Osteocyte (in vitro differentiated cells): Measurements from ENCODE around the gene HAPLN2. TPM values are rescaled to one million over a fixed set of nuclear protein-coding genes. Genes with fewer than 3 reads are reported as not detected.

ENCODE experiments used
- DNase-seq: peaks from one replicate; pipeline ENCODE4 v3.0.0; 2021; ENCODE audit warnings: mixed read lengths; ENCODE audit not compliant: unreplicated experiment; ENCODE audit errors: extremely low spot score
- H3K27ac Mint-ChIP-seq: one replicate; pipeline ENCODE4 v1.8.0; 2021; ENCODE audit warnings: mild to moderate bottlenecking, mixed read lengths; ENCODE audit not compliant: unreplicated experiment
- H3K27me3 Mint-ChIP-seq: one replicate; pipeline ENCODE4 v1.8.0; 2021; ENCODE audit warnings: mixed read lengths; ENCODE audit not compliant: unreplicated experiment
- H3K36me3 Mint-ChIP-seq: one replicate; pipeline ENCODE4 v1.8.0; 2021; ENCODE audit warnings: mixed read lengths; ENCODE audit not compliant: unreplicated experiment
- H3K4me1 Mint-ChIP-seq: one replicate; pipeline ENCODE4 v1.8.0; 2021; ENCODE audit warnings: mixed read lengths; ENCODE audit not compliant: unreplicated experiment
- H3K4me3 Mint-ChIP-seq: one replicate; pipeline ENCODE4 v1.8.0; 2021; ENCODE audit warnings: mild to moderate bottlenecking, moderate library complexity, mixed read lengths; ENCODE audit not compliant: unreplicated experiment
- H3K9me3 Mint-ChIP-seq: one replicate; pipeline ENCODE4 v1.8.0; 2021; ENCODE audit warnings: mixed read lengths; ENCODE audit not compliant: unreplicated experiment
- total RNA-seq: library from RNA; stranded (reverse); gene quantifications from 2 replicates; pipeline ENCODE4 v1.2.1, GENCODE V29; 2021
- TF ChIP-seq, protein P1 (sequence below): fragments of 200-600 bp; sonication (generic); IDR thresholded peaks from 2 replicates; pipeline ENCODE4 v1.5.0; 2021; ENCODE audit warnings: antibody characterized with exemption, mild to moderate bottlenecking, moderate library complexity

HAPLN2 gene
- total RNA-seq, 1 donor from 2014 or later, result 0.35 TPM

DNA sequence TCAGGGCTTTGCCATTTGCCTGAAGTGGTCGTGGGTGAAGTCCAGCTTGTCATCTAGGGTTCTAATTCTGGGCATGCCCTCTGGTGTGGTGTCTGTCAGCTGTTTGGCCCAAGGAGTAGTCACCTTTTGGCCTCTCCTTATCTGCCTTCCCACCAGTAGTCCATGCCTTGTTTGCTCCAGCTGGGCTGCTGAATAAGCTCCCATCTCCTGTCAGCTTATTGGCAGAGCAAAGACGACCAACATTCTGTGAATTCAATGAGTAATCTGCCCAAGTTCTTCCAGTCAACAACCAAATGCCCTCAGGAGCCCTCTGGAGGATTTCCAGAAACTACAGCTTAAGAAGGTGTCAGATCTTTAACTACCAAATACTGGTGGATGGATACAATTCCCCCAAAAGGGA lies 29.7 kb downstream of the HAPLN2 start:
- H3K27me3 Mint-ChIP-seq, result peaks cover 74% of the 10 kb centered on the region
- no peaks in the 10 kb centered on the region for H3K9me3 Mint-ChIP-seq

DNA sequence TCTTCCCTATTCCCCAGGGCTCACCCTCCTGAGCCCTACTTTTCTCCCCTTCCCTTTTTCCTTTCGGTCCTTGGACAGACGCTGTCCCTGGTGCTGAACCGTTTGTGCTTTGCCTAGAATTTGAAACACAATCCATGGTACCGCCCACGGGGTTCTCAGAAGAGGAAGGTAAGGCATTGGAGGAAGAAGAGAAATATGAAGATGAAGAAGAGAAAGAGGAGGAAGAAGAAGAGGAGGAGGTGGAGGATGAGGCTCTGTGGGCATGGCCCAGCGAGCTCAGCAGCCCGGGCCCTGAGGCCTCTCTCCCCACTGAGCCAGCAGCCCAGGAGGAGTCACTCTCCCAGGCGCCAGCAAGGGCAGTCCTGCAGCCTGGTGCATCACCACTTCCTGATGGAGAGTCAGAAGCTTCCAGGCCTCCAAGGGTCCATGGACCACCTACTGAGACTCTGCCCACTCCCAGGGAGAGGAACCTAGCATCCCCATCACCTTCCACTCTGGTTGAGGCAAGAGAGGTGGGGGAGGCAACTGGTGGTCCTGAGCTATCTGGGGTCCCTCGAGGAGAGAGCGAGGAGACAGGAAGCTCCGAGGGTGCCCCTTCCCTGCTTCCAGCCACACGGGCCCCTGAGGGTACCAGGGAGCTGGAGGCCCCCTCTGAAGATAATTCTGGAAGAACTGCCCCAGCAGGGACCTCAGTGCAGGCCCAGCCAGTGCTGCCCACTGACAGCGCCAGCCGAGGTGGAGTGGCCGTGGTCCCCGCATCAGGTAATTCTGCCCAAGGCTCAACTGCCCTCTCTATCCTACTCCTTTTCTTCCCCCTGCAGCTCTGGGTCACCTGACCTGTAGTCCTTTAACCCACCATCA lies 33.1 kb downstream of the HAPLN2 start:
- peaks cover 8% of the 10 kb centered on the region for H3K4me1 Mint-ChIP-seq
- H3K27me3 Mint-ChIP-seq, result peaks cover 83% of the 10 kb centered on the region
- no peaks in the 10 kb centered on the region for H3K36me3 Mint-ChIP-seq
- H3K9me3 Mint-ChIP-seq, result no peaks in the 10 kb centered on the region
- no peak overlapping the region for H3K27ac Mint-ChIP-seq
- TF ChIP-seq, protein P1, sequence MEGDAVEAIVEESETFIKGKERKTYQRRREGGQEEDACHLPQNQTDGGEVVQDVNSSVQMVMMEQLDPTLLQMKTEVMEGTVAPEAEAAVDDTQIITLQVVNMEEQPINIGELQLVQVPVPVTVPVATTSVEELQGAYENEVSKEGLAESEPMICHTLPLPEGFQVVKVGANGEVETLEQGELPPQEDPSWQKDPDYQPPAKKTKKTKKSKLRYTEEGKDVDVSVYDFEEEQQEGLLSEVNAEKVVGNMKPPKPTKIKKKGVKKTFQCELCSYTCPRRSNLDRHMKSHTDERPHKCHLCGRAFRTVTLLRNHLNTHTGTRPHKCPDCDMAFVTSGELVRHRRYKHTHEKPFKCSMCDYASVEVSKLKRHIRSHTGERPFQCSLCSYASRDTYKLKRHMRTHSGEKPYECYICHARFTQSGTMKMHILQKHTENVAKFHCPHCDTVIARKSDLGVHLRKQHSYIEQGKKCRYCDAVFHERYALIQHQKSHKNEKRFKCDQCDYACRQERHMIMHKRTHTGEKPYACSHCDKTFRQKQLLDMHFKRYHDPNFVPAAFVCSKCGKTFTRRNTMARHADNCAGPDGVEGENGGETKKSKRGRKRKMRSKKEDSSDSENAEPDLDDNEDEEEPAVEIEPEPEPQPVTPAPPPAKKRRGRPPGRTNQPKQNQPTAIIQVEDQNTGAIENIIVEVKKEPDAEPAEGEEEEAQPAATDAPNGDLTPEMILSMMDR, result no peak
- H3K4me3 Mint-ChIP-seq, result no peak overlapping the region
- DNase-seq, result no peak

More for the DNA sequence above, 29.7 kb downstream of the HAPLN2 start:
- TF ChIP-seq, protein P1, result no peak
- Mint-ChIP-seq H3K4me1 (no peaks in the 10 kb centered on the region), H3K36me3 (no peaks in the 10 kb centered on the region), H3K4me3 (no peak overlapping the region), H3K27ac (no peak overlapping the region)
- DNase-seq, result no peak

DNA sequence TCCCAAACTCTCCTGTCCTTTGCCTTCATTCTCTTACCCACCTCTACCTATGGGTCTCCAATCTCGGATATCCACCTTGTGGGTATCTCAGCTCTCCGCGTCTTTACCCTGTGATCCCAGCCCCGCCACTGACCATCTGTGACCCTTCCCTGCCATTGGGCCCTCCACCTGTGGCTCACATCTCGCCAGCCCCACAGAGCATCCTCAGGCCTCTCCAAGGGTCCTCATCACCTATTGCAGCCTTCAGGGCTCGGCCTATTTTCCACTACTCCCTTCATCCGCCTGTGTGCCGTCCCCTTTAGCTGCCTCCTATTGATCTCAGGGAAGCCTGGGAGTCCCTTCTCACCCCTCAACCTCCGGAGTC lies 33.8 kb downstream of the HAPLN2 start:
- peaks cover 11% of the 10 kb centered on the region for H3K4me1 Mint-ChIP-seq
- no peak overlapping the region for H3K27ac Mint-ChIP-seq
- no peaks in the 10 kb centered on the region for H3K9me3 Mint-ChIP-seq
- TF ChIP-seq, protein P1, result no peak
- DNase-seq, result no peak
- no peak overlapping the region for H3K4me3 Mint-ChIP-seq
- peaks cover 78% of the 10 kb centered on the region for H3K27me3 Mint-ChIP-seq
- no peaks in the 10 kb centered on the region for H3K36me3 Mint-ChIP-seq

DNA sequence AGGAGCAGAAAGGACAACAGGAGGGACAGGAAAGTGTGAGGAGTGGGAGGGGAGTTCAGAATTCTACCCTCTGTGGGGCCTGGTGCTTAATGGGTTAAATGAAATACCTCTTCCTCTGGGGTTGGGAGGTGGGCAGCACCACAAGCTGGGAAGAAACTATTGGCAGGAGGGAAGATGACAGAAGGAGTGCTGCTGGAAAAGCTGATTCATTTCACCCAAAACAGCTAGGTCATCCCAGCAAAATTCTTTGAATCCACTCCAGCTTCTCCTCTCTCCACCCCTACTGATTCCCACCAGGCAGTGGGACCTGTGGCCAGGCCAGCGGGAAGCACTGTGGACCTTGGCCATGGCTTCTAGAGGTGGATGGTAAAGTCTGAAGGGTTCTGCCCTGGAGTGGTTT lies 35.5 kb downstream of the HAPLN2 start:
- Mint-ChIP-seq H3K27ac (no peak overlapping the region), H3K27me3 (peaks cover 63% of the 10 kb centered on the region)
- DNase-seq, result no peak

More for the DNA sequence above, 35.5 kb downstream of the HAPLN2 start:
- TF ChIP-seq, protein P1, result no peak
- Mint-ChIP-seq H3K4me1 (peaks cover 19% of the 10 kb centered on the region), H3K9me3 (no peaks in the 10 kb centered on the region), H3K36me3 (no peaks in the 10 kb centered on the region), H3K4me3 (no peak overlapping the region)
